GM18909 (cell line): Measurements from ENCODE around the gene TIRAP.

Experiments
- ATAC-seq: cut with Tn5 transposase; IDR thresholded peaks from one replicate; pipeline ENCODE4 v1.9.1; 2021; ENCODE audit warnings: mild to moderate bottlenecking; ENCODE audit not compliant: unreplicated experiment, poor library complexity

Gene TIRAP

GRCh38 chr11:126318574-126319373, 35.9 kb downstream of the TIRAP start:
- peak; percentile 88 for ATAC-seq

GRCh38 chr11:126319374-126319740, 36.5 kb downstream of the TIRAP start:
- ATAC-seq: no peak

GRCh38 chr11:126322996-126323395, 40.1 kb downstream of the TIRAP start:
- ATAC-seq: no peak

- no peak for ATAC-seq
Observed at GRCh38 chr11:126327281-126328000, 44.5 kb downstream of the TIRAP start.

GRCh38 chr11:126328001-126328390, 45.1 kb downstream of the TIRAP start:
- no peak for ATAC-seq

GRCh38 chr11:126328444-126328843, 45.6 kb downstream of the TIRAP start:
- ATAC-seq: no peak

GRCh38 chr11:126328938-126329643, 46.2 kb downstream of the TIRAP start:
- ATAC-seq: no peak

- no peak for ATAC-seq
Observed at GRCh38 chr11:126329644-126330211, 46.8 kb downstream of the TIRAP start.

GRCh38 chr11:126331286-126331685, 48.4 kb downstream of the TIRAP start:
- ATAC-seq: no peak

GRCh38 chr11:126332221-126332711, 49.4 kb downstream of the TIRAP start:
- no peak for ATAC-seq

GRCh38 chr11:126333142-126333541, 50.2 kb downstream of the TIRAP start:
- no peak for ATAC-seq

GRCh38 chr11:126334659-126335462, 52.0 kb downstream of the TIRAP start:
- no peak for ATAC-seq

GRCh38 chr11:126335463-126335760, 52.5 kb downstream of the TIRAP start:
- ATAC-seq: no peak

- ATAC-seq: no peak
Observed at GRCh38 chr11:126336138-126336541, 53.2 kb downstream of the TIRAP start.

- ATAC-seq: no peak
Observed at GRCh38 chr11:126336671-126337101, 53.8 kb downstream of the TIRAP start.

- ATAC-seq: no peak
Observed at GRCh38 chr11:126337126-126337473, 54.2 kb downstream of the TIRAP start.

GRCh38 chr11:126337474-126338241, 54.8 kb downstream of the TIRAP start:
- ATAC-seq: no peak

- no peak for ATAC-seq
Observed at GRCh38 chr11:126338346-126339055, 55.6 kb downstream of the TIRAP start.
